Medulla oblongata (tissue), 1 donor: ENCODE results near the gene PPP1R12B.
"Not testable (repeated sequence)": the region's sequence is repeated elsewhere in the genome, so short reads cannot be mapped to it uniquely, and the experiment has no call there.

Experiments used
- DNase-seq: peaks from one replicate; pipeline ENCODE4 v3.0.0-alpha.2; 2015; ENCODE audit errors: extremely low spot score

The PPP1R12B gene

GRCh38 chr1:202630541-202630940 is 282.0 kb downstream of the PPP1R12B start:
- DNase-seq: no peak

- DNase-seq: no peak
Measured at GRCh38 chr1:202631076-202631923, 282.8 kb downstream of the PPP1R12B start.

DNA sequence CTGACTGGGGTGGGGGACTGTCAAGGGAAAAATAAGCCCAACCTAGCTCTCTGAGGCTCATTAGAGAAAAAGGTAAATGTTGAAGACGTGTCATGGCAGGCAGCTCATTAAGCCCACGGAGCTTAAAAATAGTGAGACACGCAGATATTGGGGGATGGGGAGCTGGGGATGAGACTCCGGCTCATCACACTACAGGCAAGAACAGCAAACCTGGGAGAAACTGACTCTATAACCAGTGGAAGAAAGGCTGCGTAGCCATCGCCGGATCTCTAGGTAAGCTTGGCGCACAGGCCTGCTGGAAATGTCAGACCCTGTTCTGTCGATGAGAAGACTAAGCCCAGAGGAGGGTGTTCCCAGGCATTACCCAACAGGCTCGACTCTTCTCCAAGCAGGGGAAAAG is 283.7 kb downstream of the PPP1R12B start:
- no peak for DNase-seq

- not testable (repeated sequence) for DNase-seq
Measured at GRCh38 chr1:202636171-202636570, 287.7 kb downstream of the PPP1R12B start.

DNA sequence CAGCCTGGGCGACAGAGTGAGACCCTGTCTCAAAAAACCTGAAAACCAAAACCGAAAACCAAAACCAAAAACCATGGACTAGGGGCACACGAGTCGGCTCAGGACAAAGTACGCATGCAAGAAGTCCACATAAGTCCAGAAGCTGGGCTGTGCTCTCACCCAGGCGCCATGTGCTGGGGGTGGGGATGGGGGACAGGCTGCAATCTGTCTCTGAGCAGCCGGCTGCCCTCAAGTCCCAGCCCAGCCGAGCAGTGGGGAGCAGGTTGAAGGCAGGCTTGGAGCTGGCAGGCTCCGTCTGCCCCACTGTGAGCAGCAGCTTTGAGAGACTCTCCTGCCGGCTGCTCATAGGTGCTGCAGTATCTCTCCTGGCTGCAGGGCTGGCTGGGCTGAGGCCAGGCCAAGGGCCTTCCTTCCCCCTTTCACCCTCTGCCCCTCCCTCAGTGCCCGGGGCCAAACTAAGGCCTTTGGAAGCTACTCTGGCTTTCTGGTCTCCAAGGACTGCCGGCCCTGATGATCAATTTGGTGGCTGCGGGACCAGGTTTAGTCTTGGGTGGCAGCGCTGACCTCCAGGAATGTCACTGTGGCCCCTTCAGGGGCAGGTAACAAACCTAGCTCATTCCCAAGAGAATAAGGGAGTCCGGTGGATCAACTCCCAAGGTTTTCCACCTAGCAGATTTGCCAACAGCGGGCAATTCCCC is 289.0 kb downstream of the PPP1R12B start:
- not testable (repeated sequence) for DNase-seq

DNA sequence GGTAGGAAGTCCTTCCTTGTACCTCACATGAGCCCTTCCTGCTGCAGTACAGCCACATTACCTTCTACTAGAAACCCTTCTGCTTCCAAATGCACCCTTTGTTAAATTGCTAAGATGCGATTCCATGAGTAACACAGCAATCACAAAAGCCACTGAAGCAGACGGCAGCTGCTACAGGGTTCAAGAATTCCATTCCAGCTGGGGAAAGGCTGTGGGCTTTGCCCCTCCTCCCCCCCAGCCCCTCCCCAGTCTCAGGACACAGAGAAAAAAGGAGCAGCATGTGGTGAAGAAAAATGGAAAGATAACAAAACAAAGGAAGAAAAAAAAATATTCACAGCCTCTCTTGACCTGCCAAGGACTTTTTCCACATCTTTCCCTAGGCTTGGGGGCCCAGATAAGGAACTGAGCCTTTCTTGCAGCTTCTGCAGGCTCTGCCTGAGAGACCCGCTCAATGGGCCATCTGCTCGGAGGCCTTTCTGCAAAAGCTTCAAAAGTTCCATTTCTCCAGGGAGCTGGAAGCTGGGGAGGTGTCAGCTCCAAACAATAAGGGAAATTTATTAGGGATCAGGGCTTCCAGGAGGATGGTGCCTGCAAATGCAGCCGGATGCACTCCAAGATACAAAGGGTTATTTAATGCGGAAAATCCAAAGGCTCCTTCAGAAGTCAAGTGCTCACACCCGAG is 289.7 kb downstream of the PPP1R12B start:
- DNase-seq: no peak

DNA sequence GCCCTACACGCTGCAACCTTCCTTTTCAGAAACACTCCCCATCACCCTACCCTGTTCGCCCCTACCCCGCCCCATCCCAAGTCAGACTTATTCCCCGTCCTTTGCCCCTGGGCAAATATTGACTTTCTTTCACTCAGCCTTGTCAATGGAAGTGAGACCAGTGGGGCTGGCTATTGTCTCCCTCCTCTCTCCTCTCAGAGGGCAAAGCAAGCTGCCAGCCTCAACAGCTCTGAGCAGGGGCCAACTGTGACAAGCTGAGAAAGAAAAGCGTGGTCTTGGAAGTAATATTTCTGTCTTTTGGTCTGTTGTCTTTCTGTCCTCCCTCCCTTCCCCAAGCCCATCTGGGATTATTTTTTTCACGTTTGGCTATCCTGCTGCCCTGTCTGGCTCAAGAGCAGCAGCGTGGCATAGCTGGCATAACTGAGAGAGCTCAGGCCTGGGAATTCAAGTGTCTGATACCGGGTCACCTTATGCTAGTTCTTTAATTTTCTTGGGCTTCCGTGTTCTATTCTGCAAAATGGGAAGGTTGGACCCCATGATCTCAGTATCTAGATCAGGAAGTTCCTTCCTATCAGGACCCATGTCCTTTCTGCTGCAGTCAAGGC is 290.3 kb downstream of the PPP1R12B start:
- not testable (repeated sequence) for DNase-seq

DNA sequence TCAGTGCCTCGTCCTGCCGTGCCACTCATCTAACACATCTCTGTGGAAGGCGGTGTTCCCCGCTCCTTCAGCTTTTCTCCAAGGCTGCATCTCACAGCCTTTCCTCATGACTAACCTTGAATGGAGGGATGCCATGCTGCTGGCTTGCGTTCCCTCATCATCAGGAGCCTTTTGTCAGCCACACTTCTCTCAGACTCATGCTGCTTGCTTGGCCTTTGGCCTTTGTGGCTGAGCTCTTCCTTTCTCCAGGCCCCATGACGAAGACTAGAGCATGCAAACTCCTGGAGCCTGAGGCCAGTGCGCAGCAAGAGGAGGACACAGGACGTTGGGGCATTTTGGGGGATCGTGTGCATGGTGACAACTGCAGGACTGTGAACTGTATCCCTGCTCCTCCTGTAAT is 291.0 kb downstream of the PPP1R12B start:
- DNase-seq: no peak

GRCh38 chr1:202642212-202642611 is 293.7 kb downstream of the PPP1R12B start:
- no peak for DNase-seq
